HG03558 (cell line): ENCODE results near the gene ZNF827.
"Not testable (repeated sequence)": the region's sequence is repeated elsewhere in the genome, so short reads cannot be mapped to it uniquely, and the experiment has no call there.

Source experiments
- ATAC-seq: cut with Tn5 transposase; IDR thresholded peaks from one replicate; pipeline ENCODE4 v1.9.1; 2021; ENCODE audit warnings: moderate number of reproducible peaks; ENCODE audit not compliant: unreplicated experiment; ENCODE audit errors: extremely low read depth

ZNF827 gene

DNA sequence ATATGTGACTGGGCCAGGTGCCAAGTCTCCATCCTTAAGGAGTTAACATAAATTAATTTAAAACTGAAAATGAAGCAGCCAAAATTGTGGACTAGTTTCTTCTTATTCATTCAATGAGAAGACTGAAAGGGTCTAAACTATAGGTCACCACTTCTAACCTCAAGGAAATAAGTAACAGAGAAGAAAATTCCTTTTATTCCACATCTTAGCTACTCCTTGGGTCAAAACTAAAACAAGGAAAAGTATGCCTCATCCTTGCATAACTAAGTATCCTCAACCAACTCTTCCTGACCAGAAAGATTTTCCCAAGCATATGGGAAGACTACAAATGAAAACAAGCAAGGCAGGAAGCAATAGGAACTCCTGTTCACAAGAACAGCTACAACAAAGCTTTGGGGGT is 71.2 kb downstream of the ZNF827 start:
- no peak for ATAC-seq

DNA sequence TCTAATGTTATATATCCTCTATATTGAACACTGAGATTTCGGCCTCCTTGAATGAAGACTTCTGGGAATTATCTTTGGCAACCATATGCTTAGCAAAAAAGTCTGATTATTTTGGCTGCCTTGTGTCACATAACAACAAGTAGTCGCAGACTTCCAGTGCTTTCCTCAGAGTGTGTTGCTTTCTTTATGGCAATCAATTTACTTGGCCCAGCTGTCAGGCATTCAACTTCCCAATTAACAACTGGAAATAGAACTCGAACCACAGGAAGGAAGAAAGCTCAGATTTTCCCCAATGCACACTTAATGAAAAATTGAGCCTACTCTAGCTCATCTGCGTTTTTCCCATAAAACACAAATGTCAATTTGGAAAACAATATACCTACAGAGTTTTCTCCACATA is 71.6 kb downstream of the ZNF827 start:
- no peak for ATAC-seq

DNA sequence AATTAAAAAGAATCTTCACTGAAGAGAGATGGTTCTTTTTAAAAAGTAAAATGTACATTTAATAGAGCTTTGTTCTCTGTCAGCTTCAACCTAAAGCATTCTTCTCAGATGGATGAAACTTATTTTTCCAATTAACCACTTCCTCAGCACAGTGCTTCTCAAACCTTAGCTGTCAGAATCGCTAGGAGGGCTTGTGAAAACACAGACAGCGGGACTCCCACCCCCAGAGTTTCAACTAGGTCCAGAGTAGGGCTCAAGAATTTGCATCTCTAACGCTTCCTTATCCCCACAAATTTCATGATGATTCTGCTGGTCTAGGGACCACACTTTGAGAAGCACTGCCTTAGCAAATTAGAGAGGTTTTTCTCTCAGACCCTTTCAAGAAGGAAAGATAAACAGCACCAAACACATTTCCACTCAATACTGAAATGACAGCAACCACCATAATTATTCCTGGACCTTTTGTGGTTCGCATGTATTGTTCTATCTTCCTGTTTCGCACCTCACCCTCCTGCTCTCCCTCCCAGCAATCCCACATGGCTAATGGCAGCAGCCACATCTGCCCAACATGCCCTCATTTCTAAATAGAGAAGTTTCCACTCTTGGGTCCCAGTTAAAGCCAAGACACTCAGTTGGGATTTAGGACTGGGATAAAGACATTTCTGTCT is 73.2 kb downstream of the ZNF827 start:
- ATAC-seq = no peak

DNA sequence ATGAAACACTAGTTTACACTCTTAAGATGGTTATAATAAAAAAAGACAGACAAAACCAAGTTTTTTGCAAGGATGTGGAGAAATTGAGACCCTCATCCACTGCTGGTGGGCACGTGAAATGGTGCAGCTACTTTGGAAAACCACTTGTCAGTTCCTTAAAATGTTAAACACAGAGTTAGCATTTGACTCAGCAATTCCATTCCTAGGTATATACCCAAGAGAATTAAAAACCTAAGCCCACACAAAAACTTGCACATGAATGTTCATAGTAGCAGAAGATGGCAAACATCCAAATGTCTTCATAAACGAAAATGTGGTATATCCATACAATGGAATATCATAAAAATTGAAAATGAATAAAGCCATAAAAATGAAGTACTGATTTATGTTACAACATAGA is 75.4 kb downstream of the ZNF827 start:
- ATAC-seq = no peak

GRCh38 chr4:145861336-145862318 is 77.0 kb downstream of the ZNF827 start:
- no peak for ATAC-seq

GRCh38 chr4:145860897-145861296 is 77.7 kb downstream of the ZNF827 start:
- no peak for ATAC-seq

- no peak for ATAC-seq
Observed at GRCh38 chr4:145860446-145860845, 78.2 kb downstream of the ZNF827 start.

GRCh38 chr4:145859926-145860325 is 78.7 kb downstream of the ZNF827 start:
- ATAC-seq = no peak

DNA sequence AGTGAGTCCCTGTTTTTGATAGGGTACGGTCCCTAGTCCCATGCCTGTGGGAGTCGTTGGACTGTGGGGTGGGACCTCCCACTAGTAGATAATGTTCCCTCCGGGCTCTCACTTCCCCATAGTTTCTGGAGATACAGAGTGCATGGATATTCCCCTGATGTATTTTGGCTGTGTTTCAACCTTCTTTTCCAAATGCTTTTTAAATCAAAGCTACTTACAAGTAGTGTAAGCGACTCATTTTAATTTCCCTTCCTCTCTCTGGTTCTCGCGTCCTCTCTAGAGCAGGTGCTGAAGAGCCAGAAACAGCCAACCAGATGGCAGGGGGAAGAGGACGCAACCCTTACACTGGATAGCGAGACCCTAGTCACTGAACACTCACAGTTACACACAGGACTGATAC is 79.2 kb downstream of the ZNF827 start:
- ATAC-seq = no peak

GRCh38 chr4:145852256-145852839 is 86.3 kb downstream of the ZNF827 start:
- no peak for ATAC-seq

- no peak for ATAC-seq
Observed at GRCh38 chr4:145851511-145852201, 87.0 kb downstream of the ZNF827 start.

- no peak for ATAC-seq
Observed at GRCh38 chr4:145847764-145848163, 90.9 kb downstream of the ZNF827 start.

DNA sequence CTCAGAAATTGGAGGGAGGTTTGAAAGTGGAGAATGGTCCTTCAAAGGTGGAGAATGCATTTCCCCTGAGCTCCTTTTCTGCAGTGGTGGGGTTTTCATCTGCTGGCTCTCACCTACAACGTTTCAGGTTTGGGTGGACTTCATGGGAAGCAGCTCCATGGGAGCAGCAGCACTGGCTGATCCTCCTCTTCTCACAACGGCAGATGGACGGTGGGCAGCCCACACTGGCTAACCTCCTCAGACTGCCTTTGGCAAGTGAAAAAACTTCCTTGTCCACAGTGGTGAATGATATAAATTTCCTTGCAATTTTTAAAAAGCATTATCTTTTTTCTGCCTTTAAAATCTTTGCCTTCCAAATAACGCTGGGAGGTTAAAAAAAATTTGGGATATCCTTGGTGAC is 93.5 kb downstream of the ZNF827 start:
- no peak for ATAC-seq

DNA sequence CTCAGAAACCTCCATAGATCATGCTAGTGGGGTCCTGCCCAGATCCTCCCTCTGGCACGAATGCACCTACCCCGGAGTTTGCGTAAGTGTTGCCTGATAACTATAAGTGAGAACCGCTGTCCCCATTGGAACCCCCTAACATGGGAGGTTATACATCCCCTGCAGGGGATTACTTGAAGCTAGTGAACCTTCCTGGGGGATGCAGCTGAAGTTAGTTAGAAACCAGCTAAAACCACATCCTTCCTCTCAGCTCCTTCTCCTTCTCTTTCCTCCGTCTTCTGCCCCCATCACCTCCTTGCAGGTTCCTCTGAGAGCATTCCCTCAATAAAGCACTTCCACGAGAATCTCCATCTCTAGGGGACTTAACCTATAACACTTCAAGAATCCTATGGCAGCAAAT is 95.0 kb downstream of the ZNF827 start:
- ATAC-seq = no peak

- ATAC-seq = no peak
Observed at GRCh38 chr4:145843148-145843547, 95.5 kb downstream of the ZNF827 start.

GRCh38 chr4:145842224-145842887 is 96.3 kb downstream of the ZNF827 start:
- no peak for ATAC-seq

- ATAC-seq = no peak
Observed at GRCh38 chr4:145840801-145841200, 97.8 kb downstream of the ZNF827 start.

DNA sequence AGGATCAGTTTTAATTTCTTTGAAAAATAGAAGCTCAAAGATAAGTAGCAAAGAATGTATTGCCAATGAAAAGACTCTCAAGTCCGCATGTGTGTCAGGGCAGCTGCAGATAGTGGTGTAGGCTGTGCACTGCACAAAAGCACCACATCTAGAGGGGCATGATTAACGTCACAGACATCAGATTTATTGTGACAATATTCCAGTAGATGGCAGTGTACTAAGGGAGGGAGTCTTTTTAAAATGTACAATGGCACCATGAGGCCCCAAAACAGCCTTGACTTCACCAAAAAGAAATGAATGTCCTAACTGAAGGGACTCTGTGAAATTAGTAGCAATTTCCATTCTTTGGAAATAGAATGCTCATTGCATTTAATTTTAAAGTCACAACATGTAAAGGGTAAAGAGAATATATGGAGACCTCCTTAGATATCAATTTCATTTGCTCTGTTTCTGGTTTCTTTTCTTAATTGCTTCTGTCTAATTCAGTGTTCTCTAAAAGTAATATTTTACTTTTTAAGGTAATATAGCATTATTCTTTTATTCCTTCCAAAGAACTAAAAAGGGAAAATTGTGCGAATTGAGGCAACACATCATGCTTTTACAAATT is 98.4 kb downstream of the ZNF827 start:
- peak; percentile 75 for ATAC-seq

DNA sequence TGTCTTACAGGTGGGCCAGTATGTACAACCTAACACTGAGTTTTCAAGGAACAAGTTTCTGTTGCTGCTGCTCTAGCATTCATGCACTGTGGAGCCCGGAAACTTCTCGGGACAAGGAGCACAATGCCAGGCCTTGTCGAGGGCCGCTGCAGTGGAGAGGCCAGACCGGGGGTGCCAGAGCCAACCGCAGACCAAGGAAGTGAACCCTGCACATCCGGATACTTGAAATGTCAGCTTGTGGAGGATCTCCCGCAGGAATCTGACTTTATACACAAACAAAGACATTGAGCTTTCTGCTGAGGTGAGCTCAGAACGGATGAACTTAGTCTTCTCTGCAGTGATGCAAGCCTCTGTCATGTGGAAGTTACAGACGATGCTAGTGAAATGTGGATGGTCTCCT is 99.5 kb downstream of the ZNF827 start:
- no peak for ATAC-seq

GRCh38 chr4:145832384-145832783 is 106.2 kb downstream of the ZNF827 start:
- ATAC-seq = not testable (repeated sequence)
